PC-3 (cell line): ENCODE data around the gene FAM177A1. TPM values are rescaled to one million over a fixed set of nuclear protein-coding genes. Genes with fewer than 3 reads are reported as not detected.

Experiments used
- ATAC-seq: fragments of 200-7000 bp; cut with Tn5 transposase; 2 replicates; pipeline ENCODE4 v1.9.1; 2020; ENCODE audit warnings: mild to moderate bottlenecking, moderate library complexity
- BruUV-seq: library from RNA; stranded (reverse); fragments of 400-500 nt; replicated peaks from 2 replicates; lab custom pipeline; 2021; lab: Mats Ljungman, UMichigan
- CTCF ChIA-PET: fragments of 300-600 bp; sonication (Branson Sonifier 250); formaldehyde crosslinking; loops from one replicate; lab custom pipeline; 2022; ENCODE audit warnings: antibody characterized with exemption; lab: Charles Lee
- POLR2A ChIA-PET: fragments of 300-600 bp; sonication (Branson Sonifier 250); formaldehyde crosslinking; loops from one replicate; lab custom pipeline; 2022; ENCODE audit warnings: antibody characterized with exemption; ENCODE audit not compliant: unreplicated experiment; lab: Charles Lee
- DNase-seq: peaks from one replicate; pipeline ENCODE4 v3.0.0-alpha.2; 2015
- H2AFZ ChIP-seq: fragments of 300-600 bp; sonication (generic); 2 replicates; pipeline ENCODE4 v1.6.0; 2016; ENCODE audit warnings: antibody characterized with exemption, low read length
- H3F3A ChIP-seq: fragments of 300-600 bp; sonication (generic); one replicate; pipeline ENCODE4 v1.6.0; 2017; ENCODE audit warnings: antibody characterized with exemption, low read length, control low read depth, mild to moderate bottlenecking; ENCODE audit not compliant: unreplicated experiment
- H3K27ac ChIP-seq: fragments of 300-600 bp; sonication (generic); 2 replicates; pipeline ENCODE4 v1.5.1; 2016; ENCODE audit warnings: mild to moderate bottlenecking, low read length
- H3K27me3 ChIP-seq: fragments of 300-600 bp; sonication (generic); 2 replicates; pipeline ENCODE4 v1.6.1; 2016; ENCODE audit warnings: low read length, mixed read lengths
- H3K36me3 ChIP-seq: fragments of 300-600 bp; sonication (generic); 2 replicates; pipeline ENCODE4 v1.6.1; 2016; ENCODE audit warnings: low read depth, mixed run types, low read length, mixed read lengths
- H3K4me1 ChIP-seq: fragments of 300-600 bp; sonication (generic); 2 replicates; pipeline ENCODE4 v1.5.1; 2016; ENCODE audit warnings: low read length; ENCODE audit not compliant: insufficient read depth
- H3K4me2 ChIP-seq: fragments of 300-600 bp; sonication (generic); 2 replicates; pipeline ENCODE4 v1.6.0; 2016; ENCODE audit warnings: low read length
- H3K4me3 ChIP-seq: fragments of 300-600 bp; sonication (generic); 2 replicates; pipeline ENCODE4 v1.5.1; 2016; ENCODE audit warnings: mild to moderate bottlenecking, low read length, mixed read lengths
- H3K79me2 ChIP-seq: fragments of 300-600 bp; sonication (generic); 2 replicates; pipeline ENCODE4 v1.6.1; 2017; ENCODE audit warnings: low read length, mixed read lengths
- H3K9ac ChIP-seq: fragments of 300-600 bp; sonication (generic); 2 replicates; pipeline ENCODE4 v1.6.0; 2016; ENCODE audit warnings: mild to moderate bottlenecking, low read length
- H3K9me2 ChIP-seq: fragments of 300-600 bp; sonication (generic); replicated peaks from 2 replicates; pipeline ENCODE4 v1.6.1; 2016; ENCODE audit warnings: mixed run types, low read length, mixed read lengths
- H3K9me3 ChIP-seq: fragments of 300-600 bp; sonication (generic); 2 replicates; pipeline ENCODE4 v1.6.1; 2016; ENCODE audit warnings: low read length, mixed read lengths
- H4K20me1 ChIP-seq: fragments of 300-600 bp; sonication (generic); 2 replicates; pipeline ENCODE4 v1.6.1; 2016; ENCODE audit warnings: low read length, mixed read lengths
- EZH2 ChIP-seq: fragments of 300-600 bp; sonication (generic); IDR thresholded peaks from one replicate; pipeline ENCODE4 v1.6.1; 2017; ENCODE audit warnings: antibody characterized with exemption, mild to moderate bottlenecking, low read length; ENCODE audit not compliant: unreplicated experiment
- EZH2phosphoT487 ChIP-seq: fragments of 300-600 bp; sonication (generic); IDR thresholded peaks from 2 replicates; pipeline ENCODE4 v1.6.1; 2018; ENCODE audit warnings: mild to moderate bottlenecking, antibody characterized with exemption, low read length, borderline replicate concordance
- intact Hi-C: fragments of 100-400 bp; cut with micrococcal nuclease; formaldehyde crosslinking; loops from 2 replicates; pipeline ENCODE4 v1.9.0; 2023
- total RNA-seq: library from RNA; depleted of rRNA; stranded (reverse); fragments of >200 nt; gene quantifications from 2 replicates; pipeline ENCODE4 v1.2.3, GENCODE V29; 2014
- TF ChIP-seq, protein P1 (sequence below): fragments of 300-600 bp; sonication (generic); conservative IDR thresholded peaks from 2 replicates; pipeline ENCODE4 v1.5.1; 2017; ENCODE audit warnings: antibody characterized with exemption, low read depth, mild to moderate bottlenecking, low read length

Gene FAM177A1
- total RNA-seq, 1 experiment from 2014 or later = 36.2 TPM

DNA sequence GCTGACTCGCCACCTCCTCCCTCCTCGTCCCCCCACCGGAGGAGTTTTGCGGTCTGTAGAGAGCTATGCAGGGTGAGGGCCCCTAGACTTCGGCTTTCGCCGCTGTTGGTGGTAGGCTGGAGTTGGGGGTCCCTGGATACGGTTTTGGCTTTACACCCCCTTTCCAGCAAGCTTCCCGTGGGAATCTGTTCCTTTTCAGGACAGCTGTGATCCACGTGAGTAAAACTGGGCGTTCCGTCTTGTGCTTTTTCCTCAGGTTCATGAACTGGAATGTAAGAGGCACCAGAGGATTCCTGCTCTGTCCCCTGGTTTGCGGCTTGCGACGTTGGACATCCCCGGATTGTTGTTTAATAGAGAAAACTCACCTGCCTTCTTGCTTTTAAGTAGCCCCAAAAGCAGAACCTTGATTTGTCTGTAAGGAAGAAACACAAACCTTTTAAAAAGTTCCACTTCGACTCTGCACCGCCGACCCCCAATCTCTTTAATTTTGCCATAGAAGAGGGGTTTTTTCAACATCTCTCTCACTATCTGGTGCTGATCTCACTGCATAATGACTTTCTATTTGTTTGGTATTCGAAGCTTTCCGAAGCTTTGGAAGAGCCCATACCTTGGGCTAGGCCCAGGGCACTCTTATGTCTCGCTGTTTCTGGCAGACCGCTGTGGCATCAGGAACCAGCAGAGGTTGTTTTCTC lies 76.8 kb downstream of the FAM177A1 start:
- no TSS peak for BruUV-seq
- Histone ChIP-seq H4K20me1 (no peaks in the 10 kb centered on the region), H3K27me3 (no peaks in the 10 kb centered on the region), H3K27ac (peak overlapping the region; percentile 92), H3K4me1 (peaks cover 13% of the 10 kb centered on the region), H3K9me3 (no peaks in the 10 kb centered on the region), H3K36me3 (no peaks in the 10 kb centered on the region), H3K4me3 (peak overlapping the region; percentile 83), H3K9ac (peak overlapping the region; percentile 89), H2AFZ (peak overlapping the region; percentile 97), H3K79me2 (peaks cover 37% of the 10 kb centered on the region), H3F3A (no peaks in the 10 kb centered on the region), H3K4me2 (peak overlapping the region; percentile 88), H3K9me2 (no peaks in the 10 kb centered on the region)
- ATAC-seq = peak; percentile 17
- TF ChIP-seq, protein P1, sequence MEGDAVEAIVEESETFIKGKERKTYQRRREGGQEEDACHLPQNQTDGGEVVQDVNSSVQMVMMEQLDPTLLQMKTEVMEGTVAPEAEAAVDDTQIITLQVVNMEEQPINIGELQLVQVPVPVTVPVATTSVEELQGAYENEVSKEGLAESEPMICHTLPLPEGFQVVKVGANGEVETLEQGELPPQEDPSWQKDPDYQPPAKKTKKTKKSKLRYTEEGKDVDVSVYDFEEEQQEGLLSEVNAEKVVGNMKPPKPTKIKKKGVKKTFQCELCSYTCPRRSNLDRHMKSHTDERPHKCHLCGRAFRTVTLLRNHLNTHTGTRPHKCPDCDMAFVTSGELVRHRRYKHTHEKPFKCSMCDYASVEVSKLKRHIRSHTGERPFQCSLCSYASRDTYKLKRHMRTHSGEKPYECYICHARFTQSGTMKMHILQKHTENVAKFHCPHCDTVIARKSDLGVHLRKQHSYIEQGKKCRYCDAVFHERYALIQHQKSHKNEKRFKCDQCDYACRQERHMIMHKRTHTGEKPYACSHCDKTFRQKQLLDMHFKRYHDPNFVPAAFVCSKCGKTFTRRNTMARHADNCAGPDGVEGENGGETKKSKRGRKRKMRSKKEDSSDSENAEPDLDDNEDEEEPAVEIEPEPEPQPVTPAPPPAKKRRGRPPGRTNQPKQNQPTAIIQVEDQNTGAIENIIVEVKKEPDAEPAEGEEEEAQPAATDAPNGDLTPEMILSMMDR = no peak
- no peak for TF ChIP-seq EZH2phosphoT487
- no peak for TF ChIP-seq EZH2
- CTCF ChIA-PET = interaction anchor here (0.5 kb wide), 1 partner anchor 172 kb away, joined by 11 read pairs; no protein-coding TSS in a partner anchor
- peak; percentile 41 for DNase-seq
- POLR2A ChIA-PET = interaction anchor here (0.5 to 1.4 kb wide), 6 partner anchors 9 to 140 kb away, joined by 3 to 5 read pairs (median 3); partner anchors contain the start of genes FAM177A1 and SRP54
- intact Hi-C loops = loop anchor here (1.0 to 2.0 kb wide), 2 partner anchors 77 to 140 kb away; partner anchors contain the start of genes FAM177A1 and SRP54

DNA sequence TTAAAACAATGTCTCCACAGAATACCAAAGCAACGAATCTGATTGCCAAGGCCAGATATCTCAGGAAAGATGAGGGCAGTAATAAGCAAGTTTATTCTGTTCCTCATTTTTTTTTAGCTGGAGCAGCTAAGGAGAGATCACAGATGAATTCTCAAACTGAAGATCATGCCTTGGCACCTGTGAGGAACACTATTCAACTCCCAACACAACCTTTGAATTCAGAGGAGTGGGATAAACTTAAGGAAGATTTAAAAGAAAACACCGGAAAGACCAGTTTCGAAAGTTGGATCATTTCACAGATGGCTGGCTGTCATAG lies 77.3 kb downstream of the FAM177A1 start:
- Histone ChIP-seq H3K9me2 (no peaks in the 10 kb centered on the region), H3K4me2 (peak overlapping the region; percentile 88), H4K20me1 (no peaks in the 10 kb centered on the region), H2AFZ (peak overlapping the region; percentile 97), H3F3A (no peaks in the 10 kb centered on the region), H3K9me3 (no peaks in the 10 kb centered on the region), H3K79me2 (peaks cover 42% of the 10 kb centered on the region), H3K36me3 (no peaks in the 10 kb centered on the region), H3K27ac (peak overlapping the region; percentile 92; the same call in 1 of the 2 replicates), H3K4me3 (peak overlapping the region; percentile 83), H3K4me1 (peaks cover 13% of the 10 kb centered on the region), H3K9ac (peak overlapping the region; percentile 89), H3K27me3 (no peaks in the 10 kb centered on the region)
- TF ChIP-seq, protein P1 = no peak
- TF ChIP-seq EZH2phosphoT487 (no peak), EZH2 (no peak)
- intact Hi-C loops = loop anchor here (2.0 kb wide), 1 partner anchor 141 kb away; the partner anchor contains the start of gene SRP54
- BruUV-seq = no TSS peak
- no peak for ATAC-seq
- ChIA-PET POLR2A (interaction anchor here (0.5 to 1.1 kb wide), 5 partner anchors 9 to 140 kb away, joined by 3 read pairs; partner anchors contain the start of genes FAM177A1 and SRP54), CTCF (no interaction called here)
- DNase-seq = no peak

DNA sequence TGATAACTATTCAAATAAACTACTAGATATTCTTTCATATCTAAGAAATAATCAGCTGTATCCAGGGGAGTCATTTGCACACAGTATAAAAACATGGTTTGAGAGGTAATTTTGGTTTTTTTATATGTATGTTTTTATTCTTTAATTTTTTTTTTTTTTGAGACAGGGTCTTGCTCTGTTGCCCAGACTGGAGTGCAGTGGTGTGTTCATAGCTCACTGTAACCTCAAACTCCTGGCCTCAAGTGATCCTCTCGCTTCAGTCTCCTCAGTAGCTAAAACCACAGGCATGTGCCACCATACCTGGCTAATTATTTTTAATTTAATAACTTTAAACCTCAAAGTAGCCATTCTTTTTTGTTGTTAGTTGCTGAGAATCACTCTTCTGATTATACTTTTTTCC lies 78.1 kb downstream of the FAM177A1 start:
- Histone ChIP-seq H3K27ac (no peak overlapping the region), H4K20me1 (no peaks in the 10 kb centered on the region), H3K4me2 (peak overlapping the region; percentile 88), H3K9me3 (no peaks in the 10 kb centered on the region), H3K9me2 (no peaks in the 10 kb centered on the region), H2AFZ (no peak overlapping the region), H3K4me1 (peaks cover 13% of the 10 kb centered on the region), H3K27me3 (no peaks in the 10 kb centered on the region), H3K79me2 (peaks cover 48% of the 10 kb centered on the region), H3K9ac (peak overlapping the region; percentile 1; the same call in 1 of the 2 replicates), H3K4me3 (peak overlapping the region; percentile 83), H3K36me3 (no peaks in the 10 kb centered on the region), H3F3A (no peaks in the 10 kb centered on the region)
- BruUV-seq = no TSS peak
- TF ChIP-seq, protein P1 = no peak
- TF ChIP-seq EZH2 (no peak), EZH2phosphoT487 (no peak)
- ChIA-PET CTCF (no interaction called here), POLR2A (interaction anchor here (0.6 kb wide), 1 partner anchor 280 kb away, joined by 7 read pairs; no protein-coding TSS in a partner anchor)
- no peak for ATAC-seq
- intact Hi-C loops = no loop called here
- DNase-seq = no peak
